Measurements from ENCODE around the gene FBXL22.

Gene FBXL22

GRCh38 chr15:63598473-63599400, 1.6 kb downstream of the FBXL22 start:
- no peaks in the 10 kb centered on the region for H3K36me3 ChIP-seq (ENCODE audit: low read length)
- H3K9ac ChIP-seq (ENCODE audit: low read length): no peak overlapping the region
- peaks cover 31% of the 10 kb centered on the region for H3F3A ChIP-seq (ENCODE audit: insufficient read depth)
- H3K27ac ChIP-seq (ENCODE audit: low read depth, low read length): peak overlapping the region; percentile 73
- no peaks in the 10 kb centered on the region for H3K9me3 ChIP-seq (ENCODE audit: insufficient read depth, low read length)
- H3K27me3 ChIP-seq (ENCODE audit: low read length): no peaks in the 10 kb centered on the region
- H3K79me2 ChIP-seq (ENCODE audit: insufficient read depth, low read length): no peaks in the 10 kb centered on the region
- H4K20me1 ChIP-seq (ENCODE audit: low read depth, low read length): no peaks in the 10 kb centered on the region
- H2AFZ ChIP-seq (ENCODE audit: low read depth, low read length, severe bottlenecking): no peak overlapping the region
- no peaks in the 10 kb centered on the region for H3K9me2 ChIP-seq (replicated peaks; ENCODE audit: insufficient read depth, low read length)
- TF ChIP-seq, protein P1, sequence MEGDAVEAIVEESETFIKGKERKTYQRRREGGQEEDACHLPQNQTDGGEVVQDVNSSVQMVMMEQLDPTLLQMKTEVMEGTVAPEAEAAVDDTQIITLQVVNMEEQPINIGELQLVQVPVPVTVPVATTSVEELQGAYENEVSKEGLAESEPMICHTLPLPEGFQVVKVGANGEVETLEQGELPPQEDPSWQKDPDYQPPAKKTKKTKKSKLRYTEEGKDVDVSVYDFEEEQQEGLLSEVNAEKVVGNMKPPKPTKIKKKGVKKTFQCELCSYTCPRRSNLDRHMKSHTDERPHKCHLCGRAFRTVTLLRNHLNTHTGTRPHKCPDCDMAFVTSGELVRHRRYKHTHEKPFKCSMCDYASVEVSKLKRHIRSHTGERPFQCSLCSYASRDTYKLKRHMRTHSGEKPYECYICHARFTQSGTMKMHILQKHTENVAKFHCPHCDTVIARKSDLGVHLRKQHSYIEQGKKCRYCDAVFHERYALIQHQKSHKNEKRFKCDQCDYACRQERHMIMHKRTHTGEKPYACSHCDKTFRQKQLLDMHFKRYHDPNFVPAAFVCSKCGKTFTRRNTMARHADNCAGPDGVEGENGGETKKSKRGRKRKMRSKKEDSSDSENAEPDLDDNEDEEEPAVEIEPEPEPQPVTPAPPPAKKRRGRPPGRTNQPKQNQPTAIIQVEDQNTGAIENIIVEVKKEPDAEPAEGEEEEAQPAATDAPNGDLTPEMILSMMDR (IDR thresholded peaks at IDR 0.05; ENCODE audit: insufficient read depth, low read length, poor library complexity, severe bottlenecking): no peak
- no peak for TF ChIP-seq EZH2phosphoT487 (conservative IDR thresholded peaks at IDR 0.05; ENCODE audit: low read length)
- no peak overlapping the region for H3K4me2 ChIP-seq (ENCODE audit: low read depth, low read length, poor library complexity, severe bottlenecking)
- no peak overlapping the region for H3K4me3 ChIP-seq (ENCODE audit: insufficient read depth, low read length, poor library complexity, severe bottlenecking)

DNA sequence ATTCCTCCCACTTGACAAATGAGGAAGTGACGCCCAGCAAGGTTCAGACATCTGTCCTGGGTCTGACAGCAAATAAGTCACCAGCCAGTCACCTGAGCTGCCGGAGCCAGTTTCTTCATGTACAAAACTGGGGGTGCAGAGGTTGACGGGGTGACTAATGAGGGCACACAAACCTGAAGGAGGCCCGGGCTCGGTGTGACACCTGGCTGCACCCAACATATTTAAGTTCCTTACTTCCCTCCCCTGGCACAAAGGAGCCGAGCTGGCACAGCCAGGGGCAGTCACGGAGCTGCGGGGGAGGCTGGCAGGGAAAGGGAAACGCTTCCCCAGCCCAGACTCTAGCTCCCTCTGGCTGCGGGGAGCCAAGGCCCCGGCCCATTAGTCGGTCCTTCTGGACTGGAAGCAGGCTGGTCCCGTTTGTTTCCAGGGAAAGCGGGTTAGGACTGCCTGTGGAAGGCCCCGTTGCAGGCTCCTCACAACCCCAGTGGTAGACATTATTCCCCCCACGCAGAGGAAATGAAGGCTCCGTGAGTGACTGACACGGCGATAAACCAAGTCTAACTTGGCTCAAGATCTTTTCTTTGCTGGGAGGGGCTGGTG, 2.3 kb downstream of the FBXL22 start:
- no peaks in the 10 kb centered on the region for H3K36me3 ChIP-seq (ENCODE audit: low read length)
- no peaks in the 10 kb centered on the region for H3K27me3 ChIP-seq (ENCODE audit: low read length)
- H3F3A ChIP-seq (ENCODE audit: insufficient read depth): peaks cover 32% of the 10 kb centered on the region
- peak overlapping the region; percentile 47 for H3K4me3 ChIP-seq (ENCODE audit: insufficient read depth, low read length, poor library complexity, severe bottlenecking)
- H3K27ac ChIP-seq (ENCODE audit: low read depth, low read length): peak overlapping the region; percentile 73
- no peaks in the 10 kb centered on the region for H3K79me2 ChIP-seq (ENCODE audit: insufficient read depth, low read length)
- no peaks in the 10 kb centered on the region for H3K9me2 ChIP-seq (replicated peaks; ENCODE audit: insufficient read depth, low read length)
- H3K9me3 ChIP-seq (ENCODE audit: insufficient read depth, low read length): no peaks in the 10 kb centered on the region
- peak overlapping the region; percentile 55 for H2AFZ ChIP-seq (ENCODE audit: low read depth, low read length, severe bottlenecking)
- no peak for TF ChIP-seq EZH2phosphoT487 (conservative IDR thresholded peaks at IDR 0.05; ENCODE audit: low read length)
- TF ChIP-seq, protein P1 (IDR thresholded peaks at IDR 0.05; ENCODE audit: insufficient read depth, low read length, poor library complexity, severe bottlenecking): peak; percentile 52
- H3K4me2 ChIP-seq (ENCODE audit: low read depth, low read length, poor library complexity, severe bottlenecking): peak overlapping the region; percentile 68
- peak overlapping the region; percentile 83 for H3K9ac ChIP-seq (ENCODE audit: low read length)
- H4K20me1 ChIP-seq (ENCODE audit: low read depth, low read length): no peaks in the 10 kb centered on the region

DNA sequence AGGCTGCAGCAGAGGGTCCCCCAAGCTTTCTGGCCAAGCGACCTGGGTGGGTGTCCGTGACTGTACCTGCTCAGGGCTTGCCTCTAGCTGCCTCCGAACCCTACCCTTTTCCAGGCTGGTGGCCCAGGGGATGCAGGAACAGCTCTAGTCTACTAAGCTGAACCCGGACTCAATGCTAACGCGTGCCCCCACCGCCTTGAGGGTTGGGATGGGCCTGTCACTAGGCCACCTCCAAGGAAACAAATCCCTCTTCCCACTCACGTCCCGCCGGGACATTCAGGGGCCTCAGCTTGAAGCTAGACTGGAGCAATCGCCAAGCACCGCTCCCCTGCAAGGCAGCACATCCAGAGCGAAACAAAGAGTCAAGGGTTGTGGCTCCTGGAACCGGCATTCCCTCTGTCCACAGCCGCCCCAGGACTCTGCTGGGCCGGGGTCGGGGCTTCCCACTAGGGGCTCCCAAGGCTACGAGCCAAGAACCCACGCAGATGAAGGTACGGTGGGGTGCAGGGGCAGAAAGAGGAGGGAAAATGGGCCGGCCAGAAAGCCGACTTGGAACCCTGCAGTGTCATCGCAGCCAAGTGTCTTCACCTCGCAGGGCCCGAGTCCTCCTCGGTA, 2.9 kb downstream of the FBXL22 start:
- no peaks in the 10 kb centered on the region for H3K9me2 ChIP-seq (replicated peaks; ENCODE audit: insufficient read depth, low read length)
- peak overlapping the region; percentile 83 for H3K9ac ChIP-seq (ENCODE audit: low read length)
- peaks cover 32% of the 10 kb centered on the region for H3F3A ChIP-seq (ENCODE audit: insufficient read depth)
- TF ChIP-seq, protein P1 (IDR thresholded peaks at IDR 0.05; ENCODE audit: insufficient read depth, low read length, poor library complexity, severe bottlenecking): no peak
- peak overlapping the region; percentile 73 for H3K27ac ChIP-seq (ENCODE audit: low read depth, low read length)
- no peaks in the 10 kb centered on the region for H3K9me3 ChIP-seq (ENCODE audit: insufficient read depth, low read length)
- H3K36me3 ChIP-seq (ENCODE audit: low read length): no peaks in the 10 kb centered on the region
- H3K79me2 ChIP-seq (ENCODE audit: insufficient read depth, low read length): no peaks in the 10 kb centered on the region
- peak overlapping the region; percentile 55 for H2AFZ ChIP-seq (ENCODE audit: low read depth, low read length, severe bottlenecking)
- H3K27me3 ChIP-seq (ENCODE audit: low read length): no peaks in the 10 kb centered on the region
- H3K4me3 ChIP-seq (ENCODE audit: insufficient read depth, low read length, poor library complexity, severe bottlenecking): peak overlapping the region; percentile 47
- H3K4me2 ChIP-seq (ENCODE audit: low read depth, low read length, poor library complexity, severe bottlenecking): peak overlapping the region; percentile 68
- H4K20me1 ChIP-seq (ENCODE audit: low read depth, low read length): no peaks in the 10 kb centered on the region

Measured in SU-DHL-6 (cell line).